Measurements from ENCODE around the gene PRDM1. TPM values are rescaled to one million over a fixed set of nuclear protein-coding genes. Genes with fewer than 3 reads are reported as not detected.

PRDM1 gene
- polyA plus RNA-seq, 1 of the 3 experiments (the other 2 are of a cell fraction) = 4.0 TPM

- TF ChIP-seq, protein P1, sequence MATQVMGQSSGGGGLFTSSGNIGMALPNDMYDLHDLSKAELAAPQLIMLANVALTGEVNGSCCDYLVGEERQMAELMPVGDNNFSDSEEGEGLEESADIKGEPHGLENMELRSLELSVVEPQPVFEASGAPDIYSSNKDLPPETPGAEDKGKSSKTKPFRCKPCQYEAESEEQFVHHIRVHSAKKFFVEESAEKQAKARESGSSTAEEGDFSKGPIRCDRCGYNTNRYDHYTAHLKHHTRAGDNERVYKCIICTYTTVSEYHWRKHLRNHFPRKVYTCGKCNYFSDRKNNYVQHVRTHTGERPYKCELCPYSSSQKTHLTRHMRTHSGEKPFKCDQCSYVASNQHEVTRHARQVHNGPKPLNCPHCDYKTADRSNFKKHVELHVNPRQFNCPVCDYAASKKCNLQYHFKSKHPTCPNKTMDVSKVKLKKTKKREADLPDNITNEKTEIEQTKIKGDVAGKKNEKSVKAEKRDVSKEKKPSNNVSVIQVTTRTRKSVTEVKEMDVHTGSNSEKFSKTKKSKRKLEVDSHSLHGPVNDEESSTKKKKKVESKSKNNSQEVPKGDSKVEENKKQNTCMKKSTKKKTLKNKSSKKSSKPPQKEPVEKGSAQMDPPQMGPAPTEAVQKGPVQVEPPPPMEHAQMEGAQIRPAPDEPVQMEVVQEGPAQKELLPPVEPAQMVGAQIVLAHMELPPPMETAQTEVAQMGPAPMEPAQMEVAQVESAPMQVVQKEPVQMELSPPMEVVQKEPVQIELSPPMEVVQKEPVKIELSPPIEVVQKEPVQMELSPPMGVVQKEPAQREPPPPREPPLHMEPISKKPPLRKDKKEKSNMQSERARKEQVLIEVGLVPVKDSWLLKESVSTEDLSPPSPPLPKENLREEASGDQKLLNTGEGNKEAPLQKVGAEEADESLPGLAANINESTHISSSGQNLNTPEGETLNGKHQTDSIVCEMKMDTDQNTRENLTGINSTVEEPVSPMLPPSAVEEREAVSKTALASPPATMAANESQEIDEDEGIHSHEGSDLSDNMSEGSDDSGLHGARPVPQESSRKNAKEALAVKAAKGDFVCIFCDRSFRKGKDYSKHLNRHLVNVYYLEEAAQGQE (IDR thresholded peaks at IDR 0.05; ENCODE audit: low read depth, low read length) = no peak
- TF ChIP-seq MXI1 (IDR thresholded peaks at IDR 0.05; ENCODE audit: low read depth, low read length) (no peak), RCOR1 (IDR thresholded peaks at IDR 0.05; ENCODE audit: low read length) (no peak)
Observed at GRCh38 chr6:106114492-106114891, 28.4 kb downstream of the PRDM1 start (continued).

GRCh38 chr6:106115286-106115685 is 29.1 kb downstream of the PRDM1 start:
- 86% methylated on average over 5 of the region's 5 CpGs for WGBS (ENCODE audit: low lambda C conversion rate)
- Histone ChIP-seq H3K27ac (ENCODE audit: low read depth in 2 of 2, low read length in 1 of 2) (no peak overlapping the region), H3K4me3 (ENCODE audit: low read depth in 2 of 2, low read length in 1 of 2) (no peak overlapping the region), H2AFZ (ENCODE audit: low read depth) (no peak overlapping the region), H3K9me2 (no peaks in the 10 kb centered on the region), H3K9ac (no peak overlapping the region), H3K4me1 (ENCODE audit: control insufficient read depth in 1 of 2, insufficient read depth in 2 of 2, low read depth in 1 of 2, low read length in 1 of 2) (peaks cover 0 to 16% of the 10 kb centered on the region in 2 experiments; a peak in 2 of 4 replicates), H3K4me2 (no peak overlapping the region), H4K20me1 (ENCODE audit: insufficient read depth) (no peaks in the 10 kb centered on the region), H3K79me2 (ENCODE audit: insufficient read depth) (no peaks in the 10 kb centered on the region), H3K27me3 (ENCODE audit: insufficient read depth) (no peaks in the 10 kb centered on the region), H3K9me3 (no peaks in the 10 kb centered on the region), H3K36me3 (replicated peaks in 1 of 2; ENCODE audit: control insufficient read depth in 1 of 2, insufficient read depth in 2 of 2, low read length in 1 of 2) (no peaks in the 10 kb centered on the region), H3F3A (replicated peaks; ENCODE audit: insufficient read depth) (no peaks in the 10 kb centered on the region)
- TF ChIP-seq, protein P2, sequence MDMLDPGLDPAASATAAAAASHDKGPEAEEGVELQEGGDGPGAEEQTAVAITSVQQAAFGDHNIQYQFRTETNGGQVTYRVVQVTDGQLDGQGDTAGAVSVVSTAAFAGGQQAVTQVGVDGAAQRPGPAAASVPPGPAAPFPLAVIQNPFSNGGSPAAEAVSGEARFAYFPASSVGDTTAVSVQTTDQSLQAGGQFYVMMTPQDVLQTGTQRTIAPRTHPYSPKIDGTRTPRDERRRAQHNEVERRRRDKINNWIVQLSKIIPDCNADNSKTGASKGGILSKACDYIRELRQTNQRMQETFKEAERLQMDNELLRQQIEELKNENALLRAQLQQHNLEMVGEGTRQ (IDR thresholded peaks at IDR 0.05; ENCODE audit: borderline replicate concordance, low read depth, low read length) = no peak
- TF ChIP-seq TEAD4 (IDR thresholded peaks at IDR 0.05; ENCODE audit: borderline replicate concordance, insufficient read depth) = no peak
- TF ChIP-seq NRF1 (IDR thresholded peaks at IDR 0.05; ENCODE audit: low read depth, low read length) = no peak
- TF ChIP-seq, protein P1 (IDR thresholded peaks at IDR 0.05; ENCODE audit: low read depth, low read length) = no peak
- TF ChIP-seq NFIC (IDR thresholded peaks at IDR 0.05; ENCODE audit: borderline replicate concordance) = no peak
- TF ChIP-seq EP300 (IDR thresholded peaks at IDR 0.05; ENCODE audit: borderline replicate concordance in 1 of 2, low read depth in 1 of 2, low read length in 1 of 2) = no peak
- no peak for TF ChIP-seq RAD21 (IDR thresholded peaks at IDR 0.05; ENCODE audit: low read length)
- no peak for TF ChIP-seq SMC3 (IDR thresholded peaks at IDR 0.05; ENCODE audit: low read depth, low read length)
- TF ChIP-seq ELF1 (IDR thresholded peaks at IDR 0.05) = no peak
- no peak for TF ChIP-seq FOXJ3 (CRISPR knock-in tag; IDR thresholded peaks at IDR 0.05)
- TF ChIP-seq TAF1 (IDR thresholded peaks at IDR 0.05; ENCODE audit: borderline replicate concordance, low read depth, low read length) = no peak
- TF ChIP-seq MEF2A (IDR thresholded peaks at IDR 0.05; ENCODE audit: borderline replicate concordance, low read depth) = no peak
- TF ChIP-seq EZH2phosphoT487 (IDR thresholded peaks at IDR 0.05; ENCODE audit: borderline replicate concordance, low read depth) = no peak
- TF ChIP-seq YY1 (IDR thresholded peaks at IDR 0.05; ENCODE audit: low read depth) = no peak
- POLR2A ChIA-PET = no interaction called here
- CTCF ChIA-PET = no interaction called here
- DNase-seq = no peak

Data from SK-N-SH (cell line).